GM23248 (cell line): ENCODE results near the gene MRPL4. TPM values are rescaled to one million over a fixed set of nuclear protein-coding genes. Genes with fewer than 3 reads are reported as not detected.

Source experiments
- DNase-seq: peaks from one replicate; pipeline ENCODE4 v3.0.0-alpha.2; 2015
- H2AFZ ChIP-seq: fragments of 200-600 bp; sonication (generic); 2 replicates; pipeline ENCODE4 v1.6.1; 2016; ENCODE audit warnings: antibody characterized with exemption
- H3F3A ChIP-seq: fragments of 200-600 bp; sonication (generic); 2 replicates; pipeline ENCODE4 v1.6.1; 2016; ENCODE audit warnings: mild to moderate bottlenecking, antibody characterized with exemption, mixed run types; ENCODE audit not compliant: insufficient read depth
- H3K27ac ChIP-seq: fragments of 200-600 bp; sonication (generic); 2 replicates; pipeline ENCODE4 v1.5.1; 2016; ENCODE audit warnings: mild to moderate bottlenecking
- H3K27me3 ChIP-seq: fragments of 200-600 bp; sonication (generic); replicated peaks from 2 replicates; pipeline ENCODE4 v1.6.1; 2016; ENCODE audit warnings: mild to moderate bottlenecking; ENCODE audit not compliant: insufficient read depth
- H3K36me3 ChIP-seq: fragments of 200-600 bp; sonication (generic); 2 replicates; pipeline ENCODE4 v1.6.1; 2016; ENCODE audit warnings: low read depth, mild to moderate bottlenecking
- H3K4me1 ChIP-seq: fragments of 200-600 bp; sonication (generic); 2 replicates; pipeline ENCODE4 v1.6.1; 2016; ENCODE audit warnings: mild to moderate bottlenecking; ENCODE audit not compliant: insufficient read depth
- H3K4me2 ChIP-seq: fragments of 200-600 bp; sonication (generic); one replicate; pipeline ENCODE4 v1.6.1; 2016; ENCODE audit warnings: mild to moderate bottlenecking; ENCODE audit not compliant: unreplicated experiment
- H3K4me3 ChIP-seq: fragments of 200-600 bp; sonication (generic); 2 replicates; pipeline ENCODE4 v1.5.1; 2016; ENCODE audit warnings: mild to moderate bottlenecking
- H3K79me2 ChIP-seq: fragments of 200-600 bp; sonication (generic); 2 replicates; pipeline ENCODE4 v1.6.1; 2016; ENCODE audit warnings: mild to moderate bottlenecking; ENCODE audit not compliant: insufficient read depth
- H3K9ac ChIP-seq: fragments of 200-600 bp; sonication (generic); 2 replicates; pipeline ENCODE4 v1.6.1; 2016; ENCODE audit warnings: mild to moderate bottlenecking
- H3K9me2 ChIP-seq: fragments of 200-600 bp; sonication (generic); 2 replicates; pipeline ENCODE4 v1.6.1; 2016; ENCODE audit warnings: mixed run types, mild to moderate bottlenecking, moderate library complexity; ENCODE audit not compliant: insufficient read depth
- H3K9me3 ChIP-seq: fragments of 200-600 bp; sonication (generic); one replicate; pipeline ENCODE4 v1.6.1; 2017; ENCODE audit warnings: low read depth
- H4K20me1 ChIP-seq: fragments of 200-600 bp; sonication (generic); 2 replicates; pipeline ENCODE4 v1.6.0; 2016; ENCODE audit not compliant: insufficient read depth
- EZH2 ChIP-seq: fragments of 200-600 bp; sonication (generic); IDR thresholded peaks from 2 replicates; pipeline ENCODE4 v1.6.1; 2018; ENCODE audit warnings: antibody characterized with exemption, mild to moderate bottlenecking; ENCODE audit not compliant: insufficient read depth, poor library complexity, severe bottlenecking
- EZH2phosphoT487 ChIP-seq: fragments of 200-600 bp; sonication (generic); IDR thresholded peaks from 2 replicates; pipeline ENCODE4 v1.6.1; 2018; ENCODE audit warnings: antibody characterized with exemption, moderate library complexity, mild to moderate bottlenecking, low read depth; ENCODE audit not compliant: insufficient read depth
- WGBS, 2 experiments: methylation state at CpG; one replicate each; pipeline ENCODE4 v1.1.6; 2015 to 2017; ENCODE audit warnings: low lambda C conversion rate in 2 of 2, low coverage in 1 of 2; ENCODE audit errors: missing lambda C conversion rate in 2 of 2; 5-methylcytosine and 5-hydroxymethylcytosine counted together
- in situ Hi-C: fragments of 300-500 bp; cut with MboI; formaldehyde crosslinking; loops from 2 replicates; pipeline ENCODE4 v1.15.0; 2020
- polyA plus RNA-seq: library from polyadenylated mRNA; unstranded; fragments of >200 nt; fragmentation: Nextera tagmentation; extraction: Ambion mirVana; gene quantifications from 2 replicates; pipeline ENCODE4 v1.2.1, GENCODE V29; 2016
- total RNA-seq: library from RNA; depleted of rRNA; stranded (reverse); fragments of >200 nt; shearing (Covaris generic); gene quantifications from 2 replicates; pipeline ENCODE4 v1.2.3, GENCODE V29; 2014

The MRPL4 gene
- total and polyA plus RNA-seq, 2 experiments from 2014 or later: 73.9 to 101 TPM

- Histone ChIP-seq H3K4me2 (no peak overlapping the region), H3K79me2 (no peaks in the 10 kb centered on the region), H3K4me3 (no peak overlapping the region), H3K9ac (no peak overlapping the region), H3K27ac (no peak overlapping the region), H3K4me1 (no peaks in the 10 kb centered on the region), H3F3A (0 out of 2 replicates have a peak, but pooled peaks cover 9% of the 10 kb centered on the region), H3K9me2 (no peaks in the 10 kb centered on the region), H3K36me3 (no peaks in the 10 kb centered on the region; the same call in 1 of the 2 replicates), H3K9me3 (no peaks in the 10 kb centered on the region), H2AFZ (no peak overlapping the region), H4K20me1 (no peaks in the 10 kb centered on the region), H3K27me3 (no peaks in the 10 kb centered on the region)
- TF ChIP-seq EZH2phosphoT487: no peak
- TF ChIP-seq EZH2: no peak
- in situ Hi-C loops: no loop called here
- no peak for DNase-seq
- 85 to 95% methylated on average over 7 to 13 of the region's 13 CpGs for WGBS, 2 experiments
Observed at GRCh38 chr19:10284960-10285278, 32.9 kb downstream of the MRPL4 start.

GRCh38 chr19:10285393-10285792 is 33.4 kb downstream of the MRPL4 start:
- Histone ChIP-seq H3K27ac (no peak overlapping the region), H3F3A (0 out of 2 replicates have a peak, but pooled peaks cover 9% of the 10 kb centered on the region), H3K4me2 (no peak overlapping the region), H3K9me2 (no peaks in the 10 kb centered on the region), H3K79me2 (no peaks in the 10 kb centered on the region), H3K9ac (no peak overlapping the region), H3K9me3 (no peaks in the 10 kb centered on the region), H3K4me1 (no peaks in the 10 kb centered on the region), H2AFZ (no peak overlapping the region), H3K36me3 (no peaks in the 10 kb centered on the region; the same call in 1 of the 2 replicates), H3K27me3 (no peaks in the 10 kb centered on the region), H4K20me1 (no peaks in the 10 kb centered on the region), H3K4me3 (no peak overlapping the region)
- TF ChIP-seq EZH2 (no peak), EZH2phosphoT487 (no peak)
- in situ Hi-C loops: no loop called here
- whole genome bisulfite sequencing, 2 experiments: 83% methylated on average over 4 of the region's 4 CpGs
- no peak for DNase-seq

- no peak within 1 kb of the TSS for H3K4me3 ChIP-seq
- H3K9me2 ChIP-seq: no peaks in the 10 kb centered on the region
- H3K36me3 ChIP-seq: no peaks in the 10 kb centered on the region; the same call in 1 of the 2 replicates
- H3K9me3 ChIP-seq: no peaks in the 10 kb centered on the region
- WGBS, 2 experiments: 18% methylated on average over 47 to 54 of the region's 59 CpGs
- in situ Hi-C loops: no loop called here
- H3K4me1 ChIP-seq: no peaks in the 10 kb centered on the region; the same call in 1 of the 2 replicates
- 0 out of 2 replicates have a peak, but pooled peaks cover 9% of the 10 kb centered on the region for H3F3A ChIP-seq
- H3K4me2 ChIP-seq: no peak within 1 kb of the TSS
- TF ChIP-seq EZH2phosphoT487 (no peak), EZH2 (no peak)
- no peak within 1 kb of the TSS for H3K27ac ChIP-seq
- no peaks in the 10 kb centered on the region for H4K20me1 ChIP-seq
- no peaks in the 10 kb centered on the region for H3K27me3 ChIP-seq
- peak within 1 kb of the TSS; percentile 43 for H2AFZ ChIP-seq
- H3K79me2 ChIP-seq: no peaks in the 10 kb centered on the region
- H3K9ac ChIP-seq: no peak within 1 kb of the TSS
- DNase-seq: peak; percentile 35
Observed at GRCh38 chr19:10286803-10287737, 35.1 kb downstream of the MRPL4 start, which contains the start of gene ICAM4. Gene ICAM4, plus strand, starts transcription at chr19:10286955. Its CDS starts 58 bp downstream, at chr19:10287013.

- peak overlapping the region; percentile 80 for H3K4me2 ChIP-seq
- 4 to 5% methylated on average over 19 to 23 of the region's 23 CpGs for WGBS, 2 experiments
- in situ Hi-C loops: no loop called here
- H3F3A ChIP-seq: 0 out of 2 replicates have a peak, but pooled peaks cover 9% of the 10 kb centered on the region
- H3K4me3 ChIP-seq: peak overlapping the region; percentile 72
- peak; percentile 80 for DNase-seq
- no peaks in the 10 kb centered on the region; the same call in 1 of the 2 replicates for H3K4me1 ChIP-seq
- TF ChIP-seq EZH2: no peak
- no peak for TF ChIP-seq EZH2phosphoT487
- H4K20me1 ChIP-seq: no peaks in the 10 kb centered on the region
- no peaks in the 10 kb centered on the region for H3K79me2 ChIP-seq
- H3K9me2 ChIP-seq: no peaks in the 10 kb centered on the region
- peak overlapping the region; percentile 70 for H3K9ac ChIP-seq
- H3K9me3 ChIP-seq: no peaks in the 10 kb centered on the region
- peak overlapping the region; percentile 76 for H2AFZ ChIP-seq
- H3K27me3 ChIP-seq: no peaks in the 10 kb centered on the region
- H3K27ac ChIP-seq: peak overlapping the region; percentile 68
- no peaks in the 10 kb centered on the region; the same call in 1 of the 2 replicates for H3K36me3 ChIP-seq
Observed at GRCh38 chr19:10288662-10289166, 36.7 kb downstream of the MRPL4 start.
